ENCODE data around the gene NINJ1.

GRCh38 chr9:93172666-93173364 is 38.8 kb upstream of the NINJ1 start:
- TF ChIP-seq POLR2A (IDR thresholded peaks at IDR 0.05; ENCODE audit: low read depth, low read length) (no peak), POLR2AphosphoS5 (IDR thresholded peaks at IDR 0.05; ENCODE audit: low read depth, low read length) (no peak), TAF1 (IDR thresholded peaks at IDR 0.05; ENCODE audit: borderline replicate concordance, low read depth, low read length) (no peak)

All from GM12892 (cell line).